ENCODE measurements around the gene STMP1. TPM values are rescaled to one million over a fixed set of nuclear protein-coding genes. Genes with fewer than 3 reads are reported as not detected.
A peak's percentile ranks its signal among the peaks of the same experiment; 100 is the strongest.

STMP1 gene
- total and polyA plus RNA-seq, 2 experiments from 2014 or later: 23.0 to 78.4 TPM

GRCh38 chr7:135662123-135662372, 266 bp upstream of the STMP1 start (continued):
- TF ChIP-seq ZNF462 (CRISPR knock-in tag; IDR thresholded peaks at IDR 0.05) (no peak), REST (IDR thresholded peaks at IDR 0.05; ENCODE audit: unreplicated experiment) (no peak), ZNF114 (CRISPR knock-in tag; IDR thresholded peaks at IDR 0.05) (no peak)

- Histone ChIP-seq H3K79me2 (replicated peaks; ENCODE audit: insufficient read depth) (peaks cover 67% of the 10 kb centered on the region), H3K36me3 (ENCODE audit: insufficient read depth) (no peaks in the 10 kb centered on the region), H3K27me3 (ENCODE audit: insufficient read depth) (no peaks in the 10 kb centered on the region), H3K4me2 (peak overlapping the region; percentile 91), H3K4me3 (peak overlapping the region; percentile 97; the same call in 1 of the 2 replicates), H3K9me2 (ENCODE audit: insufficient read depth) (no peaks in the 10 kb centered on the region), H3K4me1 (ENCODE audit: insufficient read depth) (peaks cover 13% of the 10 kb centered on the region), H4K20me1 (replicated peaks; ENCODE audit: insufficient read depth) (no peaks in the 10 kb centered on the region), H3K27ac (ENCODE audit: low read depth) (no peak overlapping the region), H2AFZ (no peak overlapping the region), H3F3A (replicated peaks; ENCODE audit: low read depth) (peaks cover 13% of the 10 kb centered on the region; the same call in 1 of the 2 replicates)
- H3K36me3 Mint-ChIP-seq (ENCODE audit: low read depth): peaks cover 26% of the 10 kb centered on the region
- peaks cover 4% of the 10 kb centered on the region for H3K27me3 Mint-ChIP-seq (ENCODE audit: insufficient read depth, low read depth, poor library complexity)
- H3K27ac Mint-ChIP-seq: peak overlapping the region; percentile 65; the same call in 1 of the 2 replicates
- DNase-seq (ENCODE audit: low spot score) (no peak), ATAC-seq (no peak)
- H3K4me3 Mint-ChIP-seq: peak overlapping the region; percentile 98
- H3K4me1 Mint-ChIP-seq: peaks cover 13% of the 10 kb centered on the region; the same call in 2 of the 3 replicates
- no peaks in the 10 kb centered on the region; the same call in 2 of the 3 replicates for H3K9me3 Mint-ChIP-seq
- TF ChIP-seq ZNF462 (CRISPR knock-in tag; IDR thresholded peaks at IDR 0.05) (no peak), POLR2AphosphoS5 (IDR thresholded peaks at IDR 0.05; ENCODE audit: low read depth) (no peak), NANOG (IDR thresholded peaks at IDR 0.05; ENCODE audit: borderline replicate concordance) (no peak)
Measured at GRCh38 chr7:135664046-135664589, 1.8 kb downstream of the STMP1 start.
